Measurements from ENCODE around the gene PLA2G4C. TPM values are rescaled to one million over a fixed set of nuclear protein-coding genes. Genes with fewer than 3 reads are reported as not detected.

The PLA2G4C gene
- total RNA-seq, 1 donor = 4.2 TPM

DNA sequence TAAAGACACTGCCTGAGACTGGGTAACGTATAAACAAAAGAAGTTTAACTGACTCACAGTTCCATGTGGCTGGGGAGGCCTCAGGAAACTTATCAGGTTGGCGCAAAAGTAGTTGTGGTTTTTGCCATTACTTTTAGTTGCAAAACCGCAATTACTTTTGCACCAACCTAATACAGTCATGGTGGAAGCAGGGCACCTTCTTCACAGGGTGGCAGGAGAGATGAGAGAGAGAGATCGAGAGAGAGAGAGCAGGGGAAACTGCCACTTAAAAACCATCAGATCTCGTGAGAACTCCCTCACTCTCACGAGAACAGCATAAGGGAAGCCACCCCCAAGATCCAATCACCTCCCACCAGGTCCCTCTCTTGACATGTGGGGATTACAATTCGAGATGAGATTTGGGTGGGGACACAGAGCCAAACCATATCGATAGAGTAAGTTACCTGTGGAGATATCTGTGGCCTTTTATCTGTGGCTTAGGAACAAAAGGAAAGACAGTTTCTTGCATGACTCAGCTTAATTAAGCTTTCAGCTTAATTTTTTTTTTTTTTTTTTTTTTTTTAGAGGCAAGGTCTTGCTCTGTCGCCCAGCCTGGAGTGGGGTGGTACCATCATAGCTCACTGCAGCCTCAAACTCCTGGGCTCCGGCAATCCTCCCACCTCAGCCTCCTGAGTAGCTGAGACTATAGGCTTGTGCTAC, 59.1 kb downstream of the PLA2G4C start:
- H3K4me3 ChIP-seq (ENCODE audit: low read length) = no peak overlapping the region
- no peaks in the 10 kb centered on the region for H3K27me3 ChIP-seq (ENCODE audit: insufficient read depth, low read length)
- H3K9me3 ChIP-seq (ENCODE audit: low read depth, low read length) = no peaks in the 10 kb centered on the region
- no peaks in the 10 kb centered on the region for H3K4me1 ChIP-seq (ENCODE audit: insufficient read depth, low read length)

DNA sequence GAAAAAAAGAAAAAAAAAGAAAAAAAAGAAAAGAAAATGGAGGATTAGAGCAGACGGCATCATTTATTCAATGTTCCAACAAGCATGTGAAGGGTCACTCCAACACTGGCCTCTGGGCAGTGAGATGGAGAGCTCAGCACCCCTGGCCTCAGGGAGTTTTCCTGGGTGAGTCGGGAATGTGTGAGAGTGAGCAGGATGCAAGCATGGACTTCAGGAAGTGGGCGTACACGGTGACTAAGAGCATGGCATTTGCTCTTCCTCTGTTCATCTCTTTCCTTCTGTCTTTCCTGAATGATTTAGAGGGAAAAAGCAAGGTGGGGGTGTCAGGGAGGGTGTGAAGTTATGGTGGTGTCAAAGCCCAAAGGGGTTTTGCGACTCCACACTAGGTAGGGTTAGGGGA, 66.1 kb downstream of the PLA2G4C start:
- Histone ChIP-seq H3K9me3 (ENCODE audit: low read depth, low read length) (no peaks in the 10 kb centered on the region), H3K4me1 (ENCODE audit: insufficient read depth, low read length) (no peaks in the 10 kb centered on the region), H3K4me3 (ENCODE audit: low read length) (no peak overlapping the region), H3K27me3 (ENCODE audit: insufficient read depth, low read length) (no peaks in the 10 kb centered on the region)

DNA sequence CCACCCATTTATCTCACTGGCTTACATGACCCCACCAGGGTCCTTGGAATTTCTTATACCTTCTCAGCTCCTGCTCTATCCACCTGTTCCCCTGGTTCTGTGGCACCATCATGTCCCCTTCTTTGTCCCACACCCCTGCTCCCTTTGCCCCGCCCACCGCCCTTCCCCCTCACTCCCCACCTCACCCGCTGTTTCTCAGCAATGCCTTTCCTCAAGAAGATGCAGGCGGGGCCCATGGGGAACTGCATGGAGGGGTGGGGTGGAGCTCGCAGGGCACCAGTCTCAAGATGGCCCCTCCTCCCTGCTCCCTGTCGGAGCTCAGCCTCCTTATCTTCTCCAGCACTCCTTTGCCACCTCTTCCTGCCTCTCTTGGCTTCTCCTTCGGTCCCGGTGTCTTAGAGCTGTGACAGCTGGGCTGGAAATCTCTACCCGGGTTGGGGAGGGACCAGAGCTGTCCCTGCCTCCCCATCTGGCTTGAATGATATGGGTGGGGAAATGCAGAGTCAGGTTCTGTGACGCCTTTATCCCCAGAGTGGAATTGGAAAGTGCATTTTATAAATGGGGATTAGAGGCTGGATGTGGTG, 66.8 kb downstream of the PLA2G4C start, which contains the start of gene CABP5:
CABP5 (minus strand) TSS at position 405 of the 584 bp plus-strand sequence; CDS start at position 248, 157 bp downstream.
- H3K9me3 ChIP-seq (ENCODE audit: low read depth, low read length) = no peaks in the 10 kb centered on the region
- no peak within 1 kb of the TSS for H3K4me3 ChIP-seq (ENCODE audit: low read length)
- no peaks in the 10 kb centered on the region for H3K27me3 ChIP-seq (ENCODE audit: insufficient read depth, low read length)
- no peaks in the 10 kb centered on the region for H3K4me1 ChIP-seq (ENCODE audit: insufficient read depth, low read length)

DNA sequence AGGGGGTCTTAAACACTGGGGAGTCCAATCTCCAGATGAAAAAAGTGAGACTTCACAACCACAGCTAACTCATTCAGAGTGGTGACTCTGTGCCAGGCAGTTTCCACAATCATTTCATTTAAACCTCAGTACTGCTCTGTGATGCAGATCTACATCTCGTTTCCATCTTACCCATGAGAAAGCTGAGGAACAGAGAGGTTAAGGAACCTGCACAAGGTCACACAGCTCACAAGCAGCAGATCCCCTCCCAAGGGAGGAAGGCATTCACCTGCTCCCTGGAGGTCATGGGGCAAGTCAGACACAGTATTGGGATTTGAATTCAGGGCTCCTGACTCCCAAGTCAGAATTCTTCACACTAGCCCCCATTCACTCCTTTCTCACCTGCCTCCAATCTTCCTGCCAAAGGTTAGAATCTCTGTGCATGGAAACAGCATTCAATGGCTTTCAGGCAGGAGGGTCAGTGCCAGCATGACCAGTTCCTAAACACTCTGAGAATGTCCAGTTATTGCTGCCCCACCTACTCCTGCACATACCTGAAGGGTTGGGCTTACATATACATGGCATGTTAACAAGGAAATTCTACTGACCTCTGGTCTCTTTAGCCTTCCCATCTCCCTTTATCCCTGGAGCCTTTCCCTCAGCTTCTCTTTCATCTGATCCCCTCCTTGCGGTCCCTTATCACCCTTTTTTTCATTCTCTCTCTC, 68.6 kb downstream of the PLA2G4C start:
- H3K9me3 ChIP-seq (ENCODE audit: low read depth, low read length) = no peaks in the 10 kb centered on the region
- no peaks in the 10 kb centered on the region for H3K4me1 ChIP-seq (ENCODE audit: insufficient read depth, low read length)
- H3K4me3 ChIP-seq (ENCODE audit: low read length) = no peak overlapping the region
- no peaks in the 10 kb centered on the region for H3K27me3 ChIP-seq (ENCODE audit: insufficient read depth, low read length)

DNA sequence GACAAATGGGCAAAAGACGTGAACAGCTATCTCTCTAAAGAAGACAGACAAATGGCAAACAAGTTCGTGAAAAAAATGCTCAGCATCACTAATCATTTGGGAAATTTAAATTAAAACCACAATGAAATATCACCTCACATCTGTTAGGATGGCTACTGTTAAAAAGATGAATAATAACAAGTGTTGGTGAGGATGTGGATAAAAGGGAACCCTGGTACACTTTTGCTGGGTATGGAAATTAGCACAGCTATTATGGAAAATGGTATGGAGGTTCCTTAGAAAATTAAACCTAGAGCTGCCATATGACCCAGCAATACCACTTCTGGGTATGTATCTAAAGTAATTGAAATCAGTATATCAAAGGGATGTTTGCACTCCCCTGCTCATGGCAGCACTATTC, 73.9 kb downstream of the PLA2G4C start:
- Histone ChIP-seq H3K27me3 (ENCODE audit: insufficient read depth, low read length) (no peaks in the 10 kb centered on the region), H3K9me3 (ENCODE audit: low read depth, low read length) (peaks cover 6% of the 10 kb centered on the region), H3K4me3 (ENCODE audit: low read length) (no peak overlapping the region), H3K4me1 (ENCODE audit: insufficient read depth, low read length) (no peaks in the 10 kb centered on the region)

DNA sequence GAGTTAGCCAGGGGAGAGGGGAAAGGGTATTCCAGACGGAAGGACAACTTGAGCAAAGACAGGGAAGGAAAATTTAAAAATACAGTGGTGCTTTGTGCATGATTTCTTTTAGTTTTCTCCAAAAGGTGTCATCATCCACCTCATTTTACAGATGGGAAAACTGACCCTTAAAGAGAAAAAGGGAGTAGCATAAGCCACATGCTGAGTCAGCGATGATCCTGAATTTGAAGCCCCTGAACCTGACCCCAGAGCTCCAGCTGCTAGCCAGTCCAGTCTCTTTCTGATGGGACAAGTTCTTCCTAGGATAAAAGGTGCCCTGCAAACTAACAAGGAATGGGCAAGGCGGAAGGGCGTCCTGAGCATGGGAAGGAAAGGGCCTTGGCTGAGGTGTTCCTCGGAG, 77.0 kb downstream of the PLA2G4C start:
- Histone ChIP-seq H3K27me3 (ENCODE audit: insufficient read depth, low read length) (no peaks in the 10 kb centered on the region), H3K4me1 (ENCODE audit: insufficient read depth, low read length) (no peaks in the 10 kb centered on the region), H3K4me3 (ENCODE audit: low read length) (no peak overlapping the region), H3K9me3 (ENCODE audit: low read depth, low read length) (peaks cover 6% of the 10 kb centered on the region)

DNA sequence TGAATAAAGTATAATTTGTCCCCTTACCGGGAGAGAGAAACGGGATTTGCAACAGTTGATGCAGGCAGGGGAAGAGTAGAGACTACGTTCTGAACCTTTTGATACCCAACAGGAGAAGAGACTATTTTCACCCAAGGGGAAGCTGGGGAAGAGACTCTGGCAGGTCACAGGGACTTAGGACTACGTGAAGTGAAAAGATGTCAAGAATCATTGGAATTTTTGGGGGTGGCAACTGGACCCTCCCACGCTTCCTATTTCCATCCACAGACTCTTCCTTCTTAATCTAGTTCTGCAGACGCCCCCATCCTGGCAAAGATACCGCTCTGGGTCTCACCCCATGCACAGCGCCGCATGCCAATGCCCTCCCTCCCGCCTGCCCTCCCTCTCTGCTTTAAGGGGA, 80.5 kb downstream of the PLA2G4C start:
- Histone ChIP-seq H3K27me3 (ENCODE audit: insufficient read depth, low read length) (no peaks in the 10 kb centered on the region), H3K9me3 (ENCODE audit: low read depth, low read length) (no peaks in the 10 kb centered on the region), H3K4me1 (ENCODE audit: insufficient read depth, low read length) (no peaks in the 10 kb centered on the region), H3K4me3 (ENCODE audit: low read length) (no peak overlapping the region)

DNA sequence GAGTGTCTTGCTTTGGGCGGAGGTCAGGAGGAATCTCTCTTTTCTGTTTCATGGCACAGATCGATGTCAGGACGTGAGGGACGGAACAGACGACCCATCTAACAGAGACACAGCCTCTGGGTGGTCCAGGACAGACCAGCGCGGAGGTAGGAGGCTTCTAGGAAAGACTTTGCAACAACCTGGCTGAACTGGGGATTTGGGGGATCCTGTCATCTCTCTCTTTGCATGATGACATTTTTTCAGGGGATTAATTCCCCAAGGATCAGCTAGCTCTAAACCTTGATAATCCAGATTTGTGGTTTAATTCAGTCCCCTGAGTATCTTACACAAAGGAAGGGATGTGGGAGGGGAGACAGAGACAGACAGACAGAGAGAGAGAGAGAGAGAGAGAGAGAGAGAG, 81.2 kb downstream of the PLA2G4C start:
- Histone ChIP-seq H3K4me1 (ENCODE audit: insufficient read depth, low read length) (no peaks in the 10 kb centered on the region), H3K9me3 (ENCODE audit: low read depth, low read length) (no peaks in the 10 kb centered on the region)

DNA sequence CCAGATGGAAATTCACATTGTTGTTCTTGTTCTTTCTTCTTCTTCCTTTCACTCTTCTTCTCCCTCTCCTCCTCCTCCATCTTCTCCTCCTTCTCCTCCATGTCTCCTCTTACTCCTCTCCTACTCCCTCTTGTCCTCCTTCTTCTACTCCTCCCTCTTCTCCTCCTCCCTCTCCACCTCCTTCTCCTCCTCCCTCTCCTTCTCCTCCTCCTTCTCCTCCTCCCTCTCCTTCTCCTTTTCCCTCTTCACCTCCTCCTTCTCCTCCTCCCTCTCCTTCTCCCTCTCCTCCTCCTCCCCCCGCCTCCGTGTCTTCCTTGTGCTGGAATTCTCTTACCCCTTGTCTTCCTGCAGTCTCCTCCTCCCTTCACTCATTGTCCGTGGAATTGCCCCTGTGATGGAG, 85.1 kb downstream of the PLA2G4C start:
- Histone ChIP-seq H3K4me1 (ENCODE audit: insufficient read depth, low read length) (no peaks in the 10 kb centered on the region), H3K9me3 (ENCODE audit: low read depth, low read length) (no peaks in the 10 kb centered on the region), H3K4me3 (ENCODE audit: low read length) (no peak overlapping the region), H3K27me3 (ENCODE audit: insufficient read depth, low read length) (peaks cover 2% of the 10 kb centered on the region)

More for the DNA sequence above, 81.2 kb downstream of the PLA2G4C start:
- H3K27me3 ChIP-seq (ENCODE audit: insufficient read depth, low read length) = no peaks in the 10 kb centered on the region
- H3K4me3 ChIP-seq (ENCODE audit: low read length) = no peak overlapping the region

DNA sequence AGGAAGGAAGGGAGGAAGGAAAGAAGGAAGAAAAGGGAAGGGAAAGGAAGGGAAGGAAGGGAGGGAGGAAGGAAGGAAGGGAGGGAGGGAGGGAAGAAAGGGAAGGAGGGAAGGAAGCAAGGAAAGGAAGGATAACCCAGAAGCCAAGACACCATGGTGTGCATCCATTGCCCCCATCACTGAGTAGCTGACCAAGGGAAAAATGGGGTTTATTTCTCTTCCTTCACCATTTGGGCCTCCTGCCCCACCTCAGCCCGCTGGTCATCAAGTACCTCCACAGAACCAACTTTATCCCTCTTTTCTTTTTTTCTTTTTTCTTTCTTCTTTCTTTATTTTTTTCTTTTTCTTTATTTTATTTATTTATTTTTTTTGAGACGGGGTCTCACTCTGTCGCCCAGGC, 87.1 kb downstream of the PLA2G4C start:
- no peaks in the 10 kb centered on the region for H3K9me3 ChIP-seq (ENCODE audit: low read depth, low read length)
- no peaks in the 10 kb centered on the region for H3K4me1 ChIP-seq (ENCODE audit: insufficient read depth, low read length)
- H3K27me3 ChIP-seq (ENCODE audit: insufficient read depth, low read length) = peaks cover 2% of the 10 kb centered on the region
- no peak overlapping the region for H3K4me3 ChIP-seq (ENCODE audit: low read length)

DNA sequence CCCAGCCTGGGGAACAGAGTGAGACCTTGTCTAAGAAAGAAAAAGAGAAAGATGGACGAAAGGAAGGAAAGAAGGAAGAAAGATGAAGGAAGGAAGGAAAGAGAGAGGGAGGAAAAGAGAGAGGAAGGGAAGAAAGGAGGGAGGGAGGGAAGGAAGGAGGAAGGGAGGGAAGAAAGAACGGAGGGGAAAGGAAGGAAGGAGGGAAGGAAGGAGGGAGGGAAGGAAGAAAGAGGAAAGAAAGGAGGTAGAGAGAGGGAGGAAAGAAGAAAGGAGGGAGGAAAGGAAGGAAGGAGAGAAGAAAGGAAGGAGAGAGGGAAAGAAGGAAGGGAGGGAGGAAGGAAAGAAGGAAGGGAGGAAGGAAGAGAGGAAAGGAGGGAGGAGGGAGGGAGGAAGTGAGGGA, 87.6 kb downstream of the PLA2G4C start:
- Histone ChIP-seq H3K4me3 (ENCODE audit: low read length) (no peak overlapping the region), H3K4me1 (ENCODE audit: insufficient read depth, low read length) (no peaks in the 10 kb centered on the region), H3K9me3 (ENCODE audit: low read depth, low read length) (no peaks in the 10 kb centered on the region), H3K27me3 (ENCODE audit: insufficient read depth, low read length) (peaks cover 2% of the 10 kb centered on the region)

DNA sequence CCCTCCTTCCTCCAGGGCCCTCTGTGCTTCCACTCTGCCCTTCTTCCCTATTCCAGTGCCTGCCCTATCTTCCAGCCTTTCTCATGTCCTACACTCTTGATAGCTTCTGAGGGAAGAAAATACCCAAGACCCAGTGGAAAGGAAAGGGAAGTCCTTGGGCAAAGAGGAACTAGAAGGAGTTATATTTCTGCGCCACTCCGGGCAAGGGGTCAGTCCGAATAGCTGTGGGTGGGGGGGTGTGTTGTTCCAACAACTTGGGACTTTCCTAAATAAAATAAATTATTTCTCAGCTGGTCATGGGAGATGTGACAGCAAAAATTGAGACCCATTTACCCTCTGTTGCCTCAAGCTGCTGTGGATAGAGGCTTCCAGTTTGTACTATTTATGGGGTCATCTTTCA, 89.9 kb downstream of the PLA2G4C start:
- Histone ChIP-seq H3K9me3 (ENCODE audit: low read depth, low read length) (no peaks in the 10 kb centered on the region), H3K4me1 (ENCODE audit: insufficient read depth, low read length) (no peaks in the 10 kb centered on the region), H3K4me3 (ENCODE audit: low read length) (no peak overlapping the region), H3K27me3 (ENCODE audit: insufficient read depth, low read length) (peaks cover 5% of the 10 kb centered on the region)

DNA sequence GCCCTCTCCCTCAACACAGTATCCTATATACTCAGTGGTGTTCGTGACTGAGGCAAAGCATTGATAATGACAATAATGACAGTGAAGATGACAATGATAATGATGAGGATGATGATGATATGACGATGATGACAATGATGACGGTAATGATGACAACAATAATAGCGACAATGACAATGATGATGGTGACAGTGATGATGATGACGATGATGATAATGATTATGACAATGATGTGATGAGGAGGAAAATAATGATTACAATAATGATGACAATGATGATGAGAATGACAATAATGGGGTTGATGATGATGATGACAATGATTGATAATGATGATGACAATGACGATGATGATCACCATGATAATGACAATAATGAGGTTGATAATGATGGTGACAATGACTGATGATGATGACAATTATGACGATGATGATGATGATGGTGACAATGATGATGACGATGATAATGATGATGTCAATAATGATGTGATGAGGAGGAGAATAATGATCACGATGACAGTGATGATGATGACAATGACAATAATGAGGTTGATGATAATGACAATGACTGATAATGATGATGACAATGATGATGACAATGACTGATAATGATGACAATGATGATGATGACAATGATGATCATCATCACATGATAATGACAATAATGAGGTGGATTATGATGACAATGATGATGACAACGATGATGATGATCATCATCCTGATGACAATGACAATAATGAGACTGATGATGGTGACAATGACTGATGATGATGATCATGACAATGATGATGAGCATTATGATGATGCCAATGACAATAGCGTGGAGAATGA, 99.5 kb downstream of the PLA2G4C start:
- Histone ChIP-seq H3K9me3 (ENCODE audit: low read depth, low read length) (no peaks in the 10 kb centered on the region), H3K27me3 (ENCODE audit: insufficient read depth, low read length) (peaks cover 2% of the 10 kb centered on the region), H3K4me3 (ENCODE audit: low read length) (no peak overlapping the region), H3K4me1 (ENCODE audit: insufficient read depth, low read length) (no peaks in the 10 kb centered on the region)

DNA sequence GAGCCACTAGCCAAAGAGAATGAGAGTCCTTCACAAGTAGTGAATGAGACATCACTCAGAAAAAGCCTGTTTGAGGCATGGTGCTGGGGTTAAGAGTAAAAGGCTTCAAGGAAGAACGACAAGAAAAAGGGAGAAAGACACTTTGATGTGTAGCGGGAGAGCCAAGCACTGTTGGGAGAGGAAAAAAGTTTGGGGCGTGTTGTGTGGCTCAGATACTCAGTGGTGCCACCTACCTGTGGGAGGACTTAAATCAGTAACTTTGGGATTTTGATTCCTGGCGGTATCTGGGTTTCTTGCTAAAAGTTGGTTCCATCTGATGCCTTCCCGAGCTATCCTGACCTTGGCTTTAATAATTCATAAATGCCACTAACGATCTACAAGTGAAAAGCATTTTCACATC, 103.9 kb downstream of the PLA2G4C start:
- Histone ChIP-seq H3K27me3 (ENCODE audit: insufficient read depth, low read length) (peaks cover 2% of the 10 kb centered on the region), H3K4me3 (ENCODE audit: low read length) (no peak overlapping the region), H3K4me1 (ENCODE audit: insufficient read depth, low read length) (no peaks in the 10 kb centered on the region), H3K9me3 (ENCODE audit: low read depth, low read length) (no peaks in the 10 kb centered on the region)

DNA sequence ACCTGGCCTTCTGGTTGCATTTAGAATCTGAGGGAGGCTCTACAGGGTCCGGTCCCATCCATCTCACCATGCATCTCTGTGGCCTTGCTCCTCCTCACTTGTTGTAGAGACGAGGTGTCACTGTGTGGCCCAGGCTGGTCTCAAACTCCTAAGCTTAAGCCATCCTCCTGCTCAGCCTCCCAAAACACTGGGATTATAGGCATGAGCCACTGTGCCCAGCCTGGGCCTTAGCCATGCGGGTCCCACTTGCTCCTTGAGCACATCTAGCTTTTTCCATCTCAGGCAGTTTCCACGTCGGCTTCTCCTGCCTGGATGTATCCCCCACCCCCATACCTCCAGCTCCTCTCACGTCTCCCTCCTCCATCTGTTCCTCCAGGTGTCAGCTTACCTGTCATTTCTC, 106.4 kb downstream of the PLA2G4C start:
- Histone ChIP-seq H3K4me3 (ENCODE audit: low read length) (no peak overlapping the region), H3K9me3 (ENCODE audit: low read depth, low read length) (no peaks in the 10 kb centered on the region), H3K27me3 (ENCODE audit: insufficient read depth, low read length) (peaks cover 2% of the 10 kb centered on the region), H3K4me1 (ENCODE audit: insufficient read depth, low read length) (no peaks in the 10 kb centered on the region)
